GM21619 (cell line): Measurements from ENCODE around the gene FAM222A.

Experiments
- ATAC-seq: cut with Tn5 transposase; IDR thresholded peaks from one replicate; pipeline ENCODE4 v1.9.1; 2021; ENCODE audit not compliant: unreplicated experiment

FAM222A gene

DNA sequence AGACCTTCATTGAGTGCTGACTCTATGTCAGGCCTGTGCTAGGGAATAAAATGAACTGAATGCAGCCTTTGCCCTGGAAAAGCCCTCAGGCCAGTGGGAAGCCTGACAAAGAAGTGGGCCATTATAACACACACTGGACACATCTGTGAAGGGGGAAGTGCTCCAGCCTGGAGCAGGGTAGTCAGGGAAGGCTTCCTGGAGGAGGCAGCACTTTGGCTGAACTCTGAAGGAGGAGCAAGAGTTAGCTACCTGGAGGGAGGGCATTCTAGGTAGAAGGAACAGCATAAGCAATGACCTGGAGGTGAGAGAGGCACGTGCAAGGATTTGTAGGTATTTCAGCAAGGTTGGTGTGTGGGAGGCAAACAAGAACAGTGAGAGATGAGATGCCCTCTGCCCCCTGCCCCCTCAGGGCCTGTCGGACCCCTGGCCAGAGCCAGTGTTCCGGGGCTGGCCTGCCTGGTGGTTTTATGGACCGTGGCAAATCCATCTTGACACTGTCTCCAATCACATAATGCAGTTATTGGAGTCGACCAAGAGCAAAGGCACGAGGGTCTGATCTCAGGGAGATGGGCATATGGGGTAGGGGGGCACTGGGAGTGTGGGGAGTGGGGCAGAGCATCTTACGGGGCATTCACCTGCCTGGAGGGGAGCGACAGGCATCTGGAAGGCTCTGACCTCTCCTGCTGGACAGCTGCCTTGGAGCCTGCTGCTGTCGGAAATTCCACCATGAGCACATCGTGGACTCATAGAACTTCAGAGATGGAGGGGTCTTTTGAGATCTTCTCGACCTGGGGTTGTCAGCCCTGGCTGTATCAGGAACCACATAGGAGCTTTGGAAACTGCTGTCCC, 2.7 kb upstream of the FAM222A start:
- no peak for ATAC-seq

DNA sequence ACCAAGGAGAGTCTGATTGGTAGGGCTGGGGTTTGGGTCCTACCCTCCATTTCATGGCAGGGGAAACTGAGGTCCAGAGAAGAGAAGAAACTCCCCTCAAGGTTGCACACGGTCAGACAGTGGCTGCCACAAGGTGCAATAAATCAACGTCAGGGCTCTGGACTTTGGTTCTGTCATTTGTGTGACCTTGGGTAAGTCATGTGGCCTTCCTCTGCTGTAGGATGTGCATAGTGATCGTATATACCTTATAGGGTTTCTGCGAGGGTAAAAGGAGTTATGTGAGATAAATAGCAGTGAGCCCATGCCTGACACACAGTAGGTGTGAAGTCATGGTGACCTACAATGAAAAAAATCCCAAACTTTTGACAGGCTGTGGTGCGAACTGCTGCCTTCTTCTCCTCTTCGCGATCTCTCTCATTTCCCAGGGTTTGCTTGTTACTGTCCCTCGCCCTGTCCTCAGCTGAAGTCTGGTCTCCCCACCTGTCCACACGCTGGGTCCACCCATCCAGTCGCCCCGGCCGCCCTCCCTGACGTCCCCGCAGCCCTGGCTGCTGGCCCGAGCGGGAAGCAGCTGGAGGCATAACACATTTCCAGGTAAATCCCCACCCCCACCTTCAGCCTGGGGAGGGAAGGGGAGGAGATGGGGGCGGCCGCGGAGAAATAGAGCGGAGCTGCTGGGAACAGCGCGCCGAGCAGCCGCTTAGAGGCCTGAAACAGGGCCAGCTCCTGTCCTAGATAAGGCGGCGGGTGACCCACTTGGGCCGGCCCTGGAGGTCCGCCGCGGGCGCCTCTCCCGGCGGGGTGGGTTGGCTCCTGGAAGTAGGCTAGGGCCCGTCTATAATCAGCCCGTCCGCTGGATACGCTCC, 1.8 kb upstream of the FAM222A start:
- ATAC-seq = no peak

DNA sequence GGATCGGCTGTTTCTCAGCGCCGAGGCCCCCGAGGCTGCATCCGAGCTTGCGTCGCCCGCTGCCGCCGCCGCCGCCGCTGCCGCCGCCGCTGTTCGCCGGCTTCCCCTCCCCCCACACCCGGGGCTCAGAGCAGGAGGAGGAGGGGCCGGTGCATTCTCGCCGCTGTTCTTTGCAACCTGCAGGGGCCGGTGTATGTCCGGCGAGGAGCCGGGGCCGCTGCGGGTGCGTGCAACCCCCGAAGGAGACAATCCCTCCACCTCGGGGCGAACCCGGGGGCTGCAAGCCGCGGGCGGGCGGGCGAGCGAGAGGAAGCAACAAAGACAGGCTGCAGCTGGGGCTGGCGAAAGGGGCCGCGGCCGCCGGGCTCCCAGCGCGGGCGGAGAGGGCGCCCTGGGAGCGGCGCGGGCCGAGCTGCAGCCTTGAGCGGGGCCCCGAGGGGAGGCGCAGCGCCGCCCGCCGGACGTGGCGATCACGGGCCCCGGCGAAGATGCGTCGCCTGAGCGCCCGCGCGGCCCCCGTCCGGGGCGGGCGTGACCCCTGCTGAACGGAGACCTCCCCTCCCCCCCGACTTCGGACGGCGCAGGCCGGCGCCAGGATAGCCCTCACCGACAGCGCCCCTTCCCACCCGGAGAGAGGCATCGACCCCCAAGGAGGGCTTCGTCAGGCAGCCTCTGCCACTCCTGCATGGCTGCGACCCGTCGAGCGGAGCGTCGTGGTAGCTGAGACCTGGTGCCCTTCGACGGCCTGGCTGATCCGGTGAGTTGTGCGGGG, 702 bp downstream of the FAM222A start:
- ATAC-seq = peak; percentile 11

DNA sequence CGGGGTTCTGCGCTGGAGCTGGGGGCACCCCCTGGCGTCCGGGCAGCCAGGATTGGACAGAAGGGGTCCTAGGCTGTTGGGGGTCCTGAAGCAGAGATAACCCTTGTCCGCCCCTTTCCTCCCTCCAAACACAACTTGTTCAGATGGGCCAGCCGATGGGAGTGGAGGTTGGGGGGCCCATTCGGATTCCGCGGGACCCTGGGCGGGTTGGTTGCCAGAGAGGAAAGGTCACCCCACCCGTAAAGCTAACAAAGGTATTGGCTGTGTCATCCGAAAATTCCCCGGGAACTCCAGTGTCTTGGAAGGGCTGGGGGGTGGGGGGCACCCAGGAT, 1.3 kb downstream of the FAM222A start:
- ATAC-seq = no peak

DNA sequence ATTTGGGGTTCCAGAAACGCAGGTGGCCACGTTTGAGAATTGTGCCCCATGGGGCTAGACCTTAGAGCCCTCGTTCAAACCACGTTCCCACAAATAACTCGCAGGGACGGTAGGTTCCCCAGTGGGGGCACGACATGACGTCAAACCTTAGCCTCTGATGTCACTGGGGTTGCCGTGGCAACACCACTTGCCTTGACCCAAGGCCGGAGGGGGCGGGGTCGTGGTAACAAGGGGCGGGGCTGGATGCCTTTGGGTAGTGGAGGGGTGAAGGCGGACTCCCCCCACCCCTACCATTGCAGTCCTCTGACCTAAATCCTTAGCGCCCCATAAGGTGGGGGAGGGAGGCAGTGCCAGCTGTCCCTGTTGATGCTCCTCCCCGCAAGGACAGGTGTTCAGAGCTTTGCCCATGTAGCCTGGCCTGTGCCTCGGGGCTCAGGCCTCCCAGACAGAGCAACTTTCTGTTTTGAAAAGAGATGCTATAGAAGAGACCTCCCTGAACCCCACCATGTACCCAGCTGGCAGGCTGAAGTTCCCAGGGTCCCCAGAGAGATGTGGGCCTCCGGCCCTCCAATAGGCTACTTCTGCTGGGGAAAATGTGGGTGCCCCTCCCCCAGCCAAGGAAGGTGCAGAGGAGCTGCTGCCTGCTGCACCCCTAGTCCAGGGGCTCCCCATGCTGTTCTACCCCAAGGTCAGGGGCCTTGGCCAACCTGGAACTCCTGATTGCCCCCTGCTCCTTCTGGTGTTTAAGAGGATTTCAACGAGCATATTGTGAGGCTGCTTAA, 1.9 kb downstream of the FAM222A start:
- ATAC-seq = no peak

DNA sequence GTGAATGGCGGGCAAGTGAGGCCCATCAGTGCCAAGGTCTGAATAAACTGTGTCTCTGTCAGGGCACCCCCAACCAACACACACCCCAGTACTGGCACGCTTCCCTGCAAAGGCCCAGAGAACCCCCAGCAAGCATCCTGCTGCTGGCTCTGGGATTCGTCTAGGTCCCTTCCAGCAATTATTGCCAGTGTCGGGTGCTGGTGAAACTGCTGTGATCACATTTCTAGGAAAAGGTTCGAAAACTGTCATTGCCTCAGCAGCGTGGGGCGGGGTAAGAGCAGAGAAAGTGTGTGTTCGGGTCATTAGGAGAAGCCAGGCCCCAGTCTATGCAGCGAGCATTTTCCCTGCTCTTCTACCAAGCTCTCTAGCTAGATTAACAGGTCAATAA, 2.5 kb downstream of the FAM222A start:
- ATAC-seq = no peak

DNA sequence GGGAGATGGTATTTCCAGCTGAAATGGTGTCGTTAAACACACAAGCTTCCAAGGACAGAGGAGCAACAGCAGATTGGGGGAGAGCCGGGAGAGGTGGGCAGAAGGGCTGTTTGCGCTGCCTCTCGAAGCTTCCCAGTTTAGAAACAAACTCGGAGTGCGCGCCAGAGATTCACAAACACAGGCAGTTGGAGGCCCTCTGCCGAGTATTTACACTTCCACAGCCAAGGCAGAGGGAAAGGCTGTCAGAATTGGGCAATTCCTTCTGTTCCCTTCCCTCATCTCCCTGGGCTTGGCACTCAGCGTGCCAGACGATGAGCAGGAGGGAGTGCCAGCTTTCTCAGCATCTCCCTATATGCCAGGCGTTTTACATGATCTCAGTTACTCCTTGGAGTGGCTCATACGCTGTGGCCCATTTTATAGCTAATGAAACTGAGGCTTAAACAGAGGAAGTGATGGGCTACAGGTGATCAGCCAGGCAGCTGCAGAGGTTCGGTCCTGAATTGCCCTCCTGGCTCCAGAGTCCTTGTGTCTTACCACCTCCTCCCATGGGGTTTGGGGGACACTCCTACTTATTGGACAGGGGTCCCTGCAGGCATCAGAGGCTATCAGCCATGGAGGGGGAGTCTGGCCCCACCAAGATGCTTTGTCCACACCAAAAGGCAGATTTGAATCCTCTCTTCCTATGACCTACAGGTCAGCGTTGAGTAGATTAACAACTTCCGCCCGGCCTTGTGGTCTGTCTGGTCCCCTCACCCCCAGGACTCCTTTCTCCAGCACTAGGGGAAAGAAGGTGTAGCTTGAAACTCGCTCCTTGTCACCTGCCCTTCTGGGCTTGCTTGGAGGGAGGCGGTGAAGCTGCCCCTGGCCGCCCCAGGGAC, 3.1 kb downstream of the FAM222A start:
- ATAC-seq = no peak

DNA sequence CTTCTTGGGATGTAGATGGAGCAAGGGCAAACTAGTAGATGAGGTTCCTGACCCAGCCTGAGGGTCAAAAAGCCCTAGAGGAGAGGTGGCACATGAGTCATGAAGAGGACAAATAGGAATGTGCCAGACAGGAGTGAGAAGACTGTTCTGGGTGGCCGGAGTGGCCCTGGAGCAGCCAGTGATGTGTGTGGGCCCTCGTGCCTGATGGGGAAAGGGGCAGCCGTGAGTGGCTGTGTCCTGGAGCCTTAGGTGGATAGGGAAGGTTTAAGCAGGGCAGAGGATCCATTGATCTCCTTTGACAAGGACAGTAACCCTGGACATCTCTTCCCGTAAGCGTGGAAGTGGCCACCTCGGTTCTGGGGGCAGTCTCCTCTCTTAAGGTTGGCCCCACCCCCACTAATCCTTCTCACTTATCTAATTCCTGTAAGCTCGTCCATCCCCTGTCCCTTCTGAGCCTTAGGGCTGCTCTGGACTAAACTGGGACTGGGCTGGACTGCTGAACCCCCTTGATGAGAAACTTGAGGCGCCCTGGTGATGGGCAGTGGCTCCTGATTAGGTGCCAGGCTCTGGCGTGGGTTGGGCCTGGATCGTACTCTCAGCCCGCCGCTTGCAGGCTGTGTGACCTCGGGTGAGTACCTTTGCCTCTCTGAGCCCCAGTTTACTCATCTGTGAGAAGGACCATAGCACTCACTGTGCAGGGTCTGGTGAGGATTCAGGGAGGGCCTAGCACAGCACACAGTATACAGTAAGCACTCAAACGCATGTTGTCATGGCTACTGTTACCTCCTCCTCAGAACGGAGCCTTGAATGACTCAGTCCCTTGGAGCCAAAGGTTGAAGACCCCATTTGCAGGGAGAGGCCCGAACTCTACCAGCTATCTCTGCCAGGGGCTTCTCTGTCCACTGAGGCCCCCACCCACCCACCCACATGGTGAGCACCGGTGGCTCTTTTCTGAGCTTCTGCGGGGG, 4.0 kb downstream of the FAM222A start:
- ATAC-seq = no peak

DNA sequence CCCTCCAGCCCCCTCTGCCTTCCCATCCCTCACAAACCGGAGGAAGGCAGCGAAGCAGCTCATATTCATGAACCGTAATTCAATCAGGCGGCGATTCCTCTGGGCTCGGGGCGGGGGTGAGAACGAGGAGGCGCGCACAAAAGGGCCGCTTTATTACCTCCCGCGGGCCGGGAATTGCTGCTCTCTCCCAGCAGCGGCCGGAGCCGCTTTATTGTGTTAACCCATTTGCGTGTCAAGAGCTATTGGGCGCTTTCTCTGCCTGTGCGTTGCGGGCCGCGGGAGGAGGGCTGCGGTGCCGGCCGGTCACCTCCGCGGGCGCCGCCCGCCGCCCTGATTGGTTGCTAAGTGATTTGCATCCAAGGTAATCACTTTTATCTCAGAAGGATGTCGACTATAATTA, 4.8 kb downstream of the FAM222A start:
- no peak for ATAC-seq

DNA sequence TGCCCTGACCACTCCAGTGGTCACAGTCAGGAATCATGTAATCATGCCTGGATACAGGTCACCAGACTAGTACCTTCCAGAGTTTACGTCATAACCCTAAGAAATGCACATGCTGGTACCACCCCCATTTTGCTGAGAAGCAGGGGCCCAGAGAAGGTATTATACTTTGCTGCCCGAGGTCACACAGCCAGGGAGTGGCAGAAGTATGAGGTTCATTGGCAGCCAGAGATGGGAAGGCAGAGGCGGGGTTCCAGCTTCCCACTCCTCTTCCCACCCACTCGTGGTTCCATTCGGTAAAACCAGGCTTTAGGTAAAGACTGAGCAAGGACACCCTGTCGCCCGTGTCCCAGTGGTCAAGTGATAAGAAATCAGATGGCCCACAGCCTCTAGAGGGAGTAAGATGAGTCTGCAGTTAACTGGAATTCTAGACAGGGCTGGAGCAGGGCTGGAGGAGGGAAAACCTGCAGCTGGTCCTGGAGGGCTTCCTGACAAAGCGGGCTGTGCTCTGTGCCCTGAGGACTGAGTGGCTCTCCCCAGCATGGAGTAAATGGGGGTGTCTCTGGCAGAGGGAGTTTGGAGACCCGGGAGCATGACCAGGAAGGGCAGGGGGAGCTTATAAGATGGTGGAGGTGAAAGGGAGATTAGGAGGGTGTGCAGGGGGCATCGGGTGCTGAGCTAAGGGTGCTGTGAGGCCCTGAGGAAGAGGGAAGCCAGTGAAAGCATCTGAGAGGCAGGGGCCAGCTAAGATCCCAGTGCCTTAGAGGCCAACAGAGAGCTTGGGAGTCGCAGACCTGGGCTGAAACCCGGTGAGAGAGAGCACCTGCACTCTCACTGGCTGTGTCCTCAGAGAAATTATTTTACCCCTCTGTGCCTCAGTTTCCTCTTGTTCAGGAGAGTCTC, 5.7 kb downstream of the FAM222A start:
- no peak for ATAC-seq

DNA sequence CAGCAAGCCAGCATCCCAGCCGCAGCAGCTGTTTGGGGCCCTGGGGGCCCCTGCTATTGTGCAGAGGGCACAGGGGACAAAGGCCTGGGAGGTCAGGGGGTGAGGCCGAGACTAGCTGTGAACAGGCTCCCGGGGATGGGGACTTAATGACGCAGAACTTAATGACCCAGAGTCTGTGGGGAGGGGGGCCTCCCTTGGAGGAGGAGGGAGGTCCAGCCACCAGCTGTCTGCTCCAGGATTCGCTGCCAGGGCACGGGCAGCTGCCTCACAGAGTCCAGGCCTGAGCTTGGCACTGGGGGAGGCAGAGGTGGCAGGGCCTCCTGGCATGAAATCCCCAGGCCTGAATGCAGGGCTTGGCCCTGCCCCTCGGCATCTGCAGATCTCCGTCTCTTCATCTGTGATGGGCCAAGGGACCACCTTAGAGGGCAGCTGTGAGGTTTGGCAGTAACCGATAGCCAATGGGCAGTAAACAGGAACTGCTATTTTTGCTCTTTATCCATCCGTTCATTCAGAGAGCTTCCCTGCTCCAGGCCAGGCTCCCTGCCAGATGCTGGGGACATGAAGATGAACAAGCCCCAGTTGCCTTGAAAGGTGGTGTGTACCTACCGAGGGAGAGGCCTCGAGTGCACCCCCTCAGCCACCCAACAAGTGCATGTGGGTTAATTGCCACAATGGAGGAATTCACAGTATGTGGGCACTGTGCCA, 6.7 kb downstream of the FAM222A start:
- ATAC-seq = no peak

DNA sequence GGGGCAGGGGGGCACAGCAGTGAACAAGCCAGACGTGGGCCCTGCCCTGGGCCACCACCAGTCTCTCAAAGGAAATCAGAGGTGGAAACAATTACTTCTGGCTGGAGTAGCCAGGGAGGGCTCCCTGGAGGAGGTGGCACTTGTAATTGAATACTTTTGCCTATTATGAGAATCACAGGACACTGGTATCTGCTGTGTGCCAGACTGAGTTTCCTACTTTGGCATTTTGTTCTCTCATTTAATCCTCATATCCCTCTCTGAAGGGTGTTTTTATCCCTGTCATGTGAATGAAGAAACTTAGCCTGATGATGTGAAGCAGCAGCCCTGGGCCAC, 7.2 kb downstream of the FAM222A start:
- no peak for ATAC-seq

DNA sequence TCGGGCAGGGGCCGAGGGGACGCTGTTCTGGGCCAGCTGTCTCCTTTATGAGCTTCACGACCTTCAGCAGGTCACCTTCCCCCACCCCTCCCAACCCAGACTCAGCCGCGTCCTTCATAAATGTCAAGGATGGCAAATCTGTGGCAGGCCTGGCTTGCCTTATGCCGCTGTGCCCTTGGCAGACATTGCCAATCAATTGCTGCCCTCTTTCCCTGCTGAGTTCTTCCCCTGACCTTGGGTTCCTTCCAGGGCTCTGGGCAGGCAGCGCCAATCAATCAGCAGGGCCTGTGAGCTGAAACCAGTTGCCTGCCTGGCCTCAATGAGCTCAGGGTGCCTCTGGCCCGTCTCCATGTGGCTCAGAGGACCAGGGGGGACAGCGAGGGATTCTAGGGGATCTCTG, 7.7 kb downstream of the FAM222A start:
- ATAC-seq = no peak

DNA sequence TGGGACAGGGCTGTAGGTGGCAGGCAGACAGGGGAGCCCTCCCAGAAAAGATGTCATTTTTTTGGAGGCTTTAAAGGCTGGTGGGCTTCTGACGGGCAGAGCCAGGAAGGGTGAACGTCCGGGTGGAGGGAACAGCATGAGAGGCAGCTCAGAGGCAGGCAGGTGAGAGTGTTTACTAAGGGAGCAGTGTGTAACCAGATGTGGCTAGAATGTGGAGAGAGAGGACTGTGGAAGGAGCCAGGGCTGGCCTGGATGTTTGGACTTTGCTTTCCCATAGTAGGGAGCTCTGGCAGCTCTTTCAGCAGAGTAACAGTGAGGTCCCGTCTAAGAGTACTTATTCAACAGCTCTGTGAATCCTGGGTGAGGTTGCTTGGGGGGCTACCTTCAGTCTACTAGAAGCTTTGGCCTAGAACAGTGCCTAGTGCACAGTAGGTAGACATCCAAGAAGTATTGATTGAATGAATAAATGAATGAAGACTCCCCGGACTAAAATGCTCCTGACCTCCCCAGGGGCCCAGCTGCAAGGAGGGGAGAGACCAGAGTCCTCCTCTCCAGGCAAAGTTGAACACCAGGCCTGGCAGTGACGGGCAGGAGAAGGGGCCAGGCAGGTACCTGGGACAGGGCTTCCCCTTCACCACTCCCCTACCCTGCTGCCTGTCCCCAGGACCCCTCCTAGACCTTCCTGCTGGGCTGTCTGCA, 8.5 kb downstream of the FAM222A start:
- ATAC-seq = no peak

DNA sequence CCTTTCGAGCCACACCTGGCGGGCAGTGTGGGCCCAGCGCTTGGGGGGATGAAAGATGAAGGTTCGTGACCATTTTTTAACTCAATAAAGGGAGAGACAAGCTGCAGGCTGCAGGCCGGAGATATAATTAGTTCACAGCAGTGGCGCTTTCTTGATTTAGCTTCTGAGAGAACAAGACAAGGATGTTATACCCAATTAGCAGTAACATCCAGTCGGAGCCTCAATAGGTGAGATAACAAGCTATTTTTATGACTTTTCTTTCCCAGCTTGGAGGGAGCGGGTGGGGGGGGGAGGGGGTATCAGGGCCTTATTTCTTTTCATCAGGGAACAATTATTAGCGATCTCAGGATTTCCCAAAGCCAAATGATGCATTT, 9.1 kb downstream of the FAM222A start:
- no peak for ATAC-seq

DNA sequence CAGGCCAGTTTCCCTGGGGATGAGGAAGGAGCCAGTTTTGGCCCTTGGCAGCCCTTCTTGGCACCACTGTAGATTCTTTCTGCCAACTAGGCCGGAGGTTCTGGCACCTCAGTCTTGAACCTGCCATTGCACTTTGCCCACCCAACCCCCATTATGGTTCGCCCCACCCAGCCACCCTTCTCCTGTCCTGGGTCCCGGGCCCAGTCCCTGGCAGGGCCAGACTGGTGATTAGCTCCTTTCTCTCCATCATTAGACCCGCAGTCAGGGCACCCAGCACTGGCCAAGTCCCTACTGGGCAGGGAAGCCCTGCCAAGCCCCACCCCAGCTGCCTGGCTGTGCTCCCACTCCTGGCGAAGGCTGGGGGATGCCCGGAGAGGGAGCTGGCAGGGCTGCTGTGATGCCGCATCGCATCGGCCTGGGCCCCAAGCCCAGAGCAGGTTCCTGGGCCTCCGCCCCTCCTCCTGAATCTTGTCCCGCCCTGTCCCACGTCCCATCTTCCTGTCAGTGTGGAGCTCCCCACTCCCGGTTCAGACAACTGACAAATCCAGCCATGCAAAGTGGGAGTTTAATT, 9.8 kb downstream of the FAM222A start:
- no peak for ATAC-seq
